ENCODE data around the gene PEX19. TPM values are rescaled to one million over a fixed set of nuclear protein-coding genes. Genes with fewer than 3 reads are reported as not detected.

Gene PEX19
- total RNA-seq, 2 donors from 2014 or later = 38.7 to 69.8 TPM

- H3K4me1 Mint-ChIP-seq (ENCODE audit: low read depth in 2 of 2) = peaks cover 37 to 42% of the 10 kb centered on the region in 2 donors
- H3K36me3 Mint-ChIP-seq = peaks cover 4% of the 10 kb centered on the region
Observed at GRCh38 chr1:160261556-160261892, 23.4 kb downstream of the PEX19 start.

GRCh38 chr1:160260406-160261382, 24.2 kb downstream of the PEX19 start:
- Mint-ChIP-seq H3K27ac (peak overlapping the region; percentile 96 to 100), H3K9me3 (no peaks in the 10 kb centered on the region), H3K4me3 (peak overlapping the region; percentile 96), H3K4me1 (ENCODE audit: low read depth in 2 of 2) (peaks cover 37 to 42% of the 10 kb centered on the region in 2 donors), H3K36me3 (peaks cover 4% of the 10 kb centered on the region), H3K27me3 (no peaks in the 10 kb centered on the region)
- ATAC-seq (no peak), DNase-seq (ENCODE audit: low spot score) (no peak)

More at GRCh38 chr1:160261556-160261892, 23.4 kb downstream of the PEX19 start:
- H3K27ac Mint-ChIP-seq = peak overlapping the region; percentile 96 to 100
- no peaks in the 10 kb centered on the region for H3K27me3 Mint-ChIP-seq
- no peaks in the 10 kb centered on the region for H3K9me3 Mint-ChIP-seq
- ATAC-seq (peak; percentile 57 to 67), DNase-seq (ENCODE audit: low spot score) (peak; percentile 88)
- H3K4me3 Mint-ChIP-seq = peak overlapping the region; percentile 96

GRCh38 chr1:160258177-160258798, 26.6 kb downstream of the PEX19 start:
- no peak for DNase-seq (ENCODE audit: low spot score)
- H3K27ac Mint-ChIP-seq = peak overlapping the region; percentile 75 to 96
- no peaks in the 10 kb centered on the region for H3K9me3 Mint-ChIP-seq
- ATAC-seq = no peak
- H3K4me1 Mint-ChIP-seq (ENCODE audit: low read depth in 2 of 2) = peaks cover 26 to 35% of the 10 kb centered on the region in 2 donors
- no peak overlapping the region for H3K4me3 Mint-ChIP-seq
- peaks cover 4% of the 10 kb centered on the region for H3K36me3 Mint-ChIP-seq
- no peaks in the 10 kb centered on the region for H3K27me3 Mint-ChIP-seq

- peaks cover 8% of the 10 kb centered on the region for H3K36me3 Mint-ChIP-seq
- no peak for ATAC-seq
- H3K4me3 Mint-ChIP-seq = no peak overlapping the region
- H3K27ac Mint-ChIP-seq = no peak overlapping the region
- no peaks in the 10 kb centered on the region for H3K9me3 Mint-ChIP-seq
- DNase-seq (ENCODE audit: low spot score) = no peak
- H3K4me1 Mint-ChIP-seq (ENCODE audit: low read depth in 2 of 2) = peaks cover 22 to 32% of the 10 kb centered on the region in 2 donors
- H3K27me3 Mint-ChIP-seq = no peaks in the 10 kb centered on the region
Observed at GRCh38 chr1:160257411-160258015, 27.4 kb downstream of the PEX19 start.

GRCh38 chr1:160256396-160257046, 28.4 kb downstream of the PEX19 start:
- Mint-ChIP-seq H3K4me1 (ENCODE audit: low read depth in 2 of 2) (peaks cover 23 to 29% of the 10 kb centered on the region in 2 donors), H3K4me3 (no peak overlapping the region), H3K27me3 (no peaks in the 10 kb centered on the region), H3K9me3 (no peaks in the 10 kb centered on the region), H3K27ac (no peak overlapping the region), H3K36me3 (peaks cover 5% of the 10 kb centered on the region)
- ATAC-seq (no peak), DNase-seq (ENCODE audit: low spot score) (no peak)

- peaks cover 17 to 22% of the 10 kb centered on the region in 2 donors for H3K4me1 Mint-ChIP-seq (ENCODE audit: low read depth in 2 of 2)
- H3K27ac Mint-ChIP-seq = no peak overlapping the region
- no peak for ATAC-seq
Observed at GRCh38 chr1:160255781-160256300, 29.1 kb downstream of the PEX19 start.

GRCh38 chr1:160251687-160252526, 33.0 kb downstream of the PEX19 start:
- Mint-ChIP-seq H3K4me1 (ENCODE audit: low read depth in 2 of 2) (peaks cover 0 to 3% of the 10 kb centered on the region in 2 donors), H3K36me3 (peaks cover 4% of the 10 kb centered on the region), H3K9me3 (no peaks in the 10 kb centered on the region), H3K27me3 (no peaks in the 10 kb centered on the region), H3K4me3 (no peak overlapping the region), H3K27ac (peak overlapping the region in 1 of 2 donors; percentile 8)
- ATAC-seq (peak; percentile 73 to 77), DNase-seq (ENCODE audit: low spot score) (no peak)

More at GRCh38 chr1:160255781-160256300, 29.1 kb downstream of the PEX19 start:
- Mint-ChIP-seq H3K27me3 (no peaks in the 10 kb centered on the region), H3K9me3 (no peaks in the 10 kb centered on the region), H3K4me3 (no peak overlapping the region), H3K36me3 (peaks cover 4% of the 10 kb centered on the region)
- no peak for DNase-seq (ENCODE audit: low spot score)

- Mint-ChIP-seq H3K27ac (peak overlapping the region in 1 of 2 donors; percentile 8), H3K27me3 (no peaks in the 10 kb centered on the region), H3K36me3 (peaks cover 4% of the 10 kb centered on the region), H3K4me3 (no peak overlapping the region), H3K9me3 (no peaks in the 10 kb centered on the region), H3K4me1 (ENCODE audit: low read depth in 2 of 2) (peaks cover 0 to 3% of the 10 kb centered on the region in 2 donors)
- DNase-seq (ENCODE audit: low spot score) (no peak), ATAC-seq (no peak)
Observed at GRCh38 chr1:160251011-160251410, 33.9 kb downstream of the PEX19 start.

GRCh38 chr1:160247053-160247452, 37.9 kb downstream of the PEX19 start:
- Mint-ChIP-seq H3K36me3 (no peaks in the 10 kb centered on the region), H3K9me3 (no peaks in the 10 kb centered on the region), H3K4me1 (ENCODE audit: low read depth in 2 of 2) (peaks cover 0 to 7% of the 10 kb centered on the region in 2 donors), H3K27me3 (no peaks in the 10 kb centered on the region), H3K27ac (peak overlapping the region in 1 of 2 donors; percentile 57), H3K4me3 (no peak overlapping the region)
- ATAC-seq = no peak
- DNase-seq (ENCODE audit: low spot score) = no peak

- Mint-ChIP-seq H3K9me3 (no peaks in the 10 kb centered on the region), H3K4me3 (no peak overlapping the region), H3K36me3 (no peaks in the 10 kb centered on the region), H3K4me1 (ENCODE audit: low read depth in 2 of 2) (peaks cover 0 to 4% of the 10 kb centered on the region in 2 donors), H3K27me3 (no peaks in the 10 kb centered on the region), H3K27ac (peak overlapping the region in 1 of 2 donors; percentile 13)
- DNase-seq (ENCODE audit: low spot score) (no peak), ATAC-seq (no peak)
Observed at GRCh38 chr1:160245434-160245833, 39.5 kb downstream of the PEX19 start.

- H3K4me1 Mint-ChIP-seq (ENCODE audit: low read depth in 2 of 2) = peaks cover 0 to 6% of the 10 kb centered on the region in 2 donors
- H3K4me3 Mint-ChIP-seq = no peak overlapping the region
- DNase-seq (ENCODE audit: low spot score) (no peak), ATAC-seq (no peak)
- no peaks in the 10 kb centered on the region for H3K9me3 Mint-ChIP-seq
- H3K36me3 Mint-ChIP-seq = peaks cover 8% of the 10 kb centered on the region
- no peak overlapping the region for H3K27ac Mint-ChIP-seq
- no peaks in the 10 kb centered on the region for H3K27me3 Mint-ChIP-seq
Observed at GRCh38 chr1:160244209-160244608, 40.7 kb downstream of the PEX19 start.

GRCh38 chr1:160243767-160244166, 41.2 kb downstream of the PEX19 start:
- Mint-ChIP-seq H3K27me3 (no peaks in the 10 kb centered on the region), H3K27ac (no peak overlapping the region), H3K4me3 (no peak overlapping the region), H3K4me1 (ENCODE audit: low read depth in 2 of 2) (peaks cover 0 to 6% of the 10 kb centered on the region in 2 donors), H3K9me3 (no peaks in the 10 kb centered on the region), H3K36me3 (peaks cover 10% of the 10 kb centered on the region)
- ATAC-seq = no peak
- DNase-seq (ENCODE audit: low spot score) = no peak
